ENCODE measurements around the gene PLPPR1.
A peak's percentile ranks its signal among the peaks of the same experiment; 100 is the strongest.

PLPPR1 gene

DNA sequence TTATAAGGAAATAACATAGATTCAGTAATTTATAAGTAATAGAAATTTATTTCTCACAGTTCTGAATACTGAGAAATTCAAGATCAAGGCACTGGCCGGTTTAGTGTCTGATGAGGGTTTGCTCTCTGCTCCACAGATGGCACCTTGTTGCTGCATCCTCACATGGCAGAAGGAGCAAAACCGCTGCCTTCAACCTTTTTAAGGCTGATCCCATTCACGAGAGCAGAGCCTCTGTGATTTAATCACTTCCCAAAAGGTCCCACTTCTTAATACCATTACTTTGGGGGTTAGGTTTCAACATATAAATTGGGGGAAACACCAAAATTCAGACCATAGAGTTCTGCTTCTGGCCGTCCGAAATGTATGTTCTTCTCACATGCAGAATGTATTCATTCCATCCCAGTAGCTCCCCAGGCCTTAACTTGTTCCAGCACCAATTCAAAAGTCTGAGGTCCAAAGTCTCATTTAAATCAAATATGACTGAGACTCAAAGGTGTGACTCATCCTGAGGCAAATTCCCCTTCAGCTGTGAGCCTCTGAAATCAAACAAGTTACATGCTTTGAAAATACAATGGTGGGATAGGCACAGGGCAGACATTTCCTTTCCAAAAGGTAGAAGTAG lies 325.7 kb downstream of the PLPPR1 start:
- DNase-seq = no peak

DNA sequence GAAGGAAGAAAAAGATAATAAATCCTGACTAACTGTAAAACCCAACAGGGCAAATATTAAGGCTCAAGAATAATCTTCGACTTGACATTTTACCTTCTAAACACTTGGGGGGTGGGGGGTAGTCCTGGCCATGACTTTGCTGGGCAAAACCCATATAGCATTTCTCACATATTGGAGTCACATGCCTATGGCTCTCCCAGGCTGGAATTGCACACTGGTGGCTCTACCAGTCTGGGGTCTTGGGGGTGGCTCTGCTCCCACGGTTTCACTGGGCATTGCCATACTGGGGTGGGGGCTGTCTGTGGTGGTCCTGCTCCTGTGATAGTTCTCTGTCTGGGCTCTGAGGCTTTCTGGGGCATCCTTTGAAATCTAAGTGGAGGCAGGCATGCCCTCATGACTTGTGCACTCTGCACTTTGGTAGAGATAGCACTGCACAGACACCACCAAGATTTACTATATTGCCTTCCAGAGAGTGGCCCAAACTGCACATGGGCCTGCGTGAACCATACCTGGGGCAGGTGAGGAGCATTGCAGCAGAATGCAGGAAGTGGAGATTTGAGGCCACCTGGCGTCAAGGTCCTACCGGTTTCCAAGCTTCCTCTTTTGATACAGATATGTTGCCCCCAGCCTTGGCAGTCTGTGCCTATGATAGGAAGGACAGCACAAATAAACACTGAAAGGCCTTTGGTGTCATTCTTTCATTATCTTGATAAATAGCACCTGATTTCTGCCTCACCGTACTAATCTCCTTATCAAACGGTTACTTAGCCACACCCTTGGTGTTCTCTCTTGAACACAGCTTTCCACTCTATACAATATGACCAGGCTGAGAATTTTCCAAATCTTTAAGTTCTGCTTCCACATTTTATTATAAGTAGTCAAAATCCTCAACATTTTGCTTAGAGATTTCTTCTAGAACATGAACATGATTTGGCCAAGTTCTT lies 326.5 kb downstream of the PLPPR1 start:
- no peak for DNase-seq

DNA sequence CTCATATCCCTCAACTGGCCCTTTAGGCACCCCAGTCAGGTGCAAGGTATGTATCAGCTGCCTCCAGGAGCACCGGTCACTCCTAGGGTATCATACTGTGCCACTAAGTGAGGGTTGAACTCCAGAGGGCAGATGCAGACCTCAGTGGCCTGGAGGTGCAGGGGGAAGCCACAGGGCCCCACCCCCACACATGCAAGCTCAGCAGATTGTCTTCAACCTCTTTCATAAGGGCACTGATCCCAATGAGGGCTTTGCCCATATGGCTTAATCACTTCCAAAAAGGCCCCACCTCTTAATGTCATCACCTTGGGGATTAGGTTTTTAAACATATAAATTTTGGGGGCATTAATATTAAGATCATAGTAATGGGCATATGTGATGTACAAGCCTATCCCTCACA lies 328.1 kb downstream of the PLPPR1 start:
- DNase-seq = no peak

DNA sequence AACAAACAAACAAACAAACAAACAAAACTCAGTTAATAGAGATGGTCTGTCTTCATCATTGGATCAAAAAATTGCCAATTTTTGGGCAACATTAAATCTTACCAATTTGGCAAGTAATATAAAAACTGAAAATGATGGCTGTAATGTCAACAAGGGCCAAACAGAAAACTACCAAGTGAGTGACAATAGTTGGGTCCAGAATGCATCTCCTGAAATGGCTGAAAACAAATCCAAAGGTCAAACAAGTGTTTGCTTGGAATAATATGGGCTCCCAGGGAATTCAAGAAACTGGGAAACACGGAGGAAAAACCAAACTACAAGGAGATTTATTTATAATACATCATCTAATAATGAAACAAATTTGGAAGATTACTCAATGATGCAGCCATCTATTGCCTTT lies 331.2 kb downstream of the PLPPR1 start:
- DNase-seq = no peak

DNA sequence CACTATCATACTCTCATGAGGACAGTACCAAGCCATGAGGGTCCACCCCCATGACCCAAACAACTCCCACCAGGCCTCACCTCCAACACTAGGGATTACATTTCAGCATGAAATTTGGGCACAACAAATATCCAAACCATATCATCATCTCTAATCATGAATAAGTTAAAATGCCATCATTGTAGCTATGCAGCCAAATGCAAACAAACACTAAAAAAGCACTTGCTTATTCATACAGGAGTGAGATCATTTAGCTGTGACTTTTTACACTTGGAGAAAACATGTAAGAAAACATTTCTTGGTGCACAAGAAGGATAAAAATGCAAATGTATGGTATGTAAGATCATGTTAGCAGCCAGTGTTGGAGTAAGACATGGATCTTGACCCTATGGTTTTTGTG lies 332.1 kb downstream of the PLPPR1 start:
- DNase-seq = no peak

DNA sequence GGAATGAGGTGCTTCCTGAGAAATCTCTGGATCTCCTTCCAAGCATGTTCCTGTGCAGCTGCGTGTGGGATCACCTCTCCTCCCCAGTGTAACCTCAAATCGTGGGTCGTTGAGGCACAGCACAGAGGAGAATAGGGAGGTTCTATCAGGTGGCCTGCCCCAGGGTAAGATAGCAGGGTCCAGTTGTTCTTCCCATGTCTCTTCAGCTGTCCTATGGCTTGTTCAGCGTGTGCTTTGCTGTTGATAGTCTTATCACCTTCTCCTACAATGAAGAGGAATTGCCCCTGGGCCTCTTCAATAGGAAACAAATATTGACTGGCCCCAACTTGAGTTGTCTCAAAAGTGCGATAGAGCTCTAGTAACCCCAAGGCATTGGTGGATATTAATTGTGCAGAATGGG lies 333.9 kb downstream of the PLPPR1 start:
- no peak for DNase-seq

DNA sequence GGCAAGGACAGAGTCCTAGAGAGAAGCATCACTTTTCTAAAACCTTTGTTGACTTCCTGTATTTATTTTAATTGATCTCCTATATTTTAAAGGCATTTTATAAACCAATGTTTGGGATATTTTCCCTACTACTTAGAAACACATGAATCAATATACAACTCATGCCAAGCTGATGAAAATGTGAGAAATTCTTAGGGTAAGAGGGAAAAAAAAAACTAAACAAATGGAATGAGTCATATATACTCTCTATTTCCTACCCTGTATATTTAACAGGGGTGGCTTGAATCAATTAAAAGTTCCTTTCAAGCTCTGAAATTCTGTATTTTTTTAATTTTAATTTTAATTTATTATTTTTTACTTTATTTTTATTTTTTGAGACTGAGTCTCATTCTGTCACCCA lies 336.7 kb downstream of the PLPPR1 start:
- DNase-seq = no peak

DNA sequence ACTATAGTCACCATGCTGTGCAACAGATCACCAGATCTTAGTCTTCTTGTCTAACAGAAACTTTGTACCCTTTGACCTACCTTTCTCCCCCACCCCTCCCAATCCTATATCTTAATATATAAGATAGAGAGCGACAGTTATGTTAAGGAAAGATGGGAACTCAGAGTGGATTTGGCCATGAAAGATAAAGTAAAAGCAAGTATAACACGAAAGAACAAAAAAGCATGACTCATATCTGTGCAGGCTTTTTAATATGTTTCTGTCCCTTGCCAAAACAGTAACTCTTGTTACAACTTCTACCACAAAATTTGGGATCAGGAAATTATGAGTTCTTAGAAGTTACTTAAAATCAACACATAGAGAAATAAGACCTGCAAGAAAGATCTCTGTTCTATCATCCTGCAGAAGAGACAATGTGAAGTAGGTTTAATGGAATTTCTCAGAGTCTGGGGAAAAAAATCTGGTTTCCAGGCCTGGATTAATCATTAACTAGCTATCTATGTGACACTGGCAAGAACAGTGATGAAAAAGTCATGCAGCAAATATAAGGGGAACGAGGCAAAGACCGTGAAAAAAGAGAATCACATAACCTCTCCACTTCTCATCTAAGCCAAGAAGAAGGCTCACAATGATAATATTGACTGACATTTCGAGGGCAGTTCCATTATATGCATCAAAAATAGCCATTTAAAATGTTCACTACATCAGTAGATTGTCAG lies 337.7 kb downstream of the PLPPR1 start:
- DNase-seq = no peak

DNA sequence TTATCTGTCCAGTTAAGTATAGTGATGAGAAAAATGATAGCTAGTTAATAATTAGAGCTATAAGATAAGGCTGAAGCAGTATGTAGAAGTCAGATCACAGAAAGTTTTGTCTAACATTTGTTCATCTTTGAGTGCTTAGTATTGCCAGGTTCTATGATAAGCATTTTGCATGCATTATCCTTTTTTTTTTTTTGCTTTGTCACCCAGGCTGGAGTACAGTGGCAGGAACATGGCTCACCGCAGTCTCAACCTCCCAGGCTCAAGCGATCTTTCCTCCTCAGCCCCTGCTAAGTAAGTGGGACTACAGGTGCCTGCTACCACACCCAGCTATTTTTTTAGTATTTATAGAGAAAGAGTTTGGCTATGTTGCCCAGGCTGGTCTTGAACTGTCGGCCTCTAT lies 338.8 kb downstream of the PLPPR1 start:
- no peak for DNase-seq

DNA sequence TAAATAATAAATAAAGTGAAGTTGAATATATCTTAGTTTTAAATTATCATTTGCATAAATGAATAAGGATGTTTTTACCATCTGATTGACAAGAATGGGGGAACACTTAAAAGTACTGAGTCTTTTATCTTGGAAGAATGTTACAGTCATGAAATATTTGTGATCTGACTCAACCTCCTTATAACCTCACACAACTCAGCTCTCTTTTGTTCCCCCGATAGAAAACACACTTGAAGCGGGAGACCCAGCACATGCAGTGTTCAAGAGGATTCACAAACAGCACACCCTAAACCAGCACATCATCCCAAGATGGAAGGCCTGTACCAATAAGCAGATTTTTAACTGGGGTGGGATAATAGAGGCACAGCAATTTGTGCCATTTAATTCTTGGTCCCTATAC lies 340.8 kb downstream of the PLPPR1 start:
- no peak for DNase-seq

DNA sequence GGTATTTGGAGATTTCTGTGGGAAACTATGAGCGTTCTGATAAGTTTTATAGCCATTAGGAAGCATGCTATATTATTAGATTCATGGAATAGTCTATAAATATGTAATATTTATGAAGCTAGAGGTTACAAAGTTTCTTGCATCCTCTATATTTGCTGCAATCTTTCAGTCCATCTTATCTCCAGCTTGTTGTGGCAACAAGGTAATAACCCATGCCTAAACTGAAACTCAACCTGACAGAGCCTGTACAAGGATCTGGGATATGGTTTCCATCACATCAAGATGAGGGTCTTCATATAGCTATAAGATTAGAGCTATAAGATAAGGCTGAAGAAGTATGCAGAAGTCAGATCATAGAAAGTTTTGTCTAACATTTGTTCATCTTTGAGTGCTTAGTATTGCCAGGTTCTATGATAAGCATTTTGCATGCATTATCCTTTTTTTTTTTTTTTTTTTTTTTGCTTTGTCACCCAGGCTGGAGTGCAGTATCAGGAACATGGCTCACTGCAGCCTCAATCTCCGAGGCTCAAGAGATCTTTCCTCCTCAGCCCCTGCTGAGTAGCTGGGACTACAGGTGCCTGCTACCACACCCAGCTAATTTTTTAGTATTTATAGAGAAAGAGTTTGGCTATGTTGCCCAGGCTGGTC lies 341.5 kb downstream of the PLPPR1 start:
- DNase-seq = no peak

DNA sequence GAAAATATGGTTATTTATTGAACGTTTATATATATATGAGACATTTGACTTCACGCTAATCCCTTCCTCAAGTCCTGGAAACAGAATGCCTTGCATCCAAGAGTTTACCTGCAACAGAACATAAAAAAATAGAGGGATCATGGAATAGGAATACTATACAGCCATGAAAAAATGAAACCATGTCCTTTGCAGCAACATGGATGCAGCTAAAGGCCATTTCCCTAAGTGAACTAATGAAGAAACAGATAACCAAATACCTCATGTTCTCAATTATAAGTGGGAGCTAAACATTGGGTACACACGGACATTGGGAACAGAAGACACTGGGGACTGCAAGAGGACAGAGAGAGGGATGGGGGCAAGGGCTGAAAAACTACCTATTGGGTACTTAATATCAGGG lies 343.3 kb downstream of the PLPPR1 start:
- DNase-seq = no peak

DNA sequence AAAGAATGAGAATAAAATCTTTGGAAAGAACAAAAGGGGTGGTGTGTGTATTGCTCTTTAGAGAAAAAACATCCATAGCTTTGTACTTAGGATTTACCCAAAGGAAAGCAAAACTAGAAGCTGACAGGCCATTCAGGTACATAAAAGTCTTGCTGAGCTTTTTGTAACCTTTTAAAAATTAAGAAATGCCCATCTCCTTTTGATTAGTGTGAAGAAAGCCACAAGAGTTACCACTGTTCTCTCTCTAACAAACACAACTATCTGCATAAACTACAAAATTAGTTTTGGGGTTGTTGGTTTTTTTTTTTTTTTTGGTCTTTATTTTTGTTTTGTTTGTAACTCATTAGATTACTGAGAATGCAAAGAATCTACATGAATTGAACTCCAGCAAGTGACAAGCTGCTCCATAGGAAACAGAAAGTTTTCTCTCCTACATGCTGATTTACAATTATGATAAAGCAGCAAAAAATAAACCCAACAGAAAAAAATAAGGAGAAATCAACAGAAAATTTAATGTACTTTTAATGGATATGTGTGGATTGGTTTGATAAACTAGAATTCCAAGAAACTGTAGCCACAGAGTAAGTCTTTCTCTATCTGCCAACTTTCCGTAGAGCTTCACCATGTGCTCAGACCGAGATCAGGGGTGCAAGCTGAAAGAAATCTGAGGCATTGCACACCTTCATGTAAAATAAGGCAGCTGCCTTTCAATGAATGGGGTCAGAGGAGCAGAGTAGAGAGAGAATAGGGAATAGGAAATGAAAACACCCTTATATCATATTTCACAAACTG lies 344.0 kb downstream of the PLPPR1 start:
- DNase-seq = peak; percentile 34
